ENCODE data around the gene ADGRD1. TPM values are rescaled to one million over a fixed set of nuclear protein-coding genes. Genes with fewer than 3 reads are reported as not detected.
A peak's percentile ranks its signal among the peaks of the same experiment; 100 is the strongest.
"Not testable (repeated sequence)": the region's sequence is repeated elsewhere in the genome, so short reads cannot be mapped to it uniquely, and the experiment has no call there.

ADGRD1 gene
- total and polyA plus RNA-seq, 7 donors, result 0.46 to 22.5 (median 7.2) TPM

DNA sequence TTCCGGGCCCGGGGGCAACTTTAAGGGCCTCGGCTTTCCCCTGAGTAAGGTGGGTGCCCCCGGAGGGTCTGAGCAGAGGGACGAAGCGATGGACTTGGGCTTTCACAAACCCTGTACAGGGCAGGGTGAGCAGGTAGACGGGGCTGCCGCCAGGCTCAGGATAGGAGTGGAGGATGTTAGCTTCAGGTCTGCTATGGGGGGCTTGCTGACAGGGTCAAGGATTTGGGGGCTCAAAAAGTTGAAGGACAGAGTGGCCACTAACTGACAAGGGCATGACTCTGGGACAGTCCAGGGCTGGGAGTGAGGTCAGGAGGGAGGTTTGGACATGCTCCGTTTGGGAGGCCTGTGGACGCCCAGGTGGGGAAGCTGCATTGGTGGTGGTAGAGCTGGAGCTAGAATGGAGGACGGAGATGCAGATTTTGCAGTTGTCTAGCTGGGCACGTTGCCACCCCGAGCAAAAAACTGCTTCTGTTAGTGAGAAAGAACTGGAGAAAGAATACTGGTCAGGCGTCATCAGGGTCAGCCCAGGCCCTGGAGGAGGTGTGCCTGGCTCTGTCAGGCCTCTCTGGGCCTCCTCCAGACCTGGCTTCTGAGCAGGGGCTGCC is 113.3 kb downstream of the ADGRD1 start:
- no peaks in the 10 kb centered on the region for H3K36me3 ChIP-seq
- peak overlapping the region in 2 of 4 donors; percentile 10 to 78 for H3K27ac ChIP-seq
- no peak overlapping the region for H3K4me3 ChIP-seq
- WGBS, 2 donors, result 84 to 87% methylated on average over 14 of the region's 14 CpGs
- H3K4me1 ChIP-seq, result peaks cover 0 to 30% (median 21%) of the 10 kb centered on the region in 4 donors
- DNase-seq, result peak; percentile 68
- no peaks in the 10 kb centered on the region for H3K9me3 ChIP-seq
- intact Hi-C loops (cut with DNase I), result no loop called here
- TF ChIP-seq EP300 (IDR thresholded peaks at IDR 0.05) (no peak), POLR2A (IDR thresholded peaks at IDR 0.05) (no peak), POLR2AphosphoS5 (IDR thresholded peaks at IDR 0.05) (no peak)
- TF ChIP-seq, protein P1, sequence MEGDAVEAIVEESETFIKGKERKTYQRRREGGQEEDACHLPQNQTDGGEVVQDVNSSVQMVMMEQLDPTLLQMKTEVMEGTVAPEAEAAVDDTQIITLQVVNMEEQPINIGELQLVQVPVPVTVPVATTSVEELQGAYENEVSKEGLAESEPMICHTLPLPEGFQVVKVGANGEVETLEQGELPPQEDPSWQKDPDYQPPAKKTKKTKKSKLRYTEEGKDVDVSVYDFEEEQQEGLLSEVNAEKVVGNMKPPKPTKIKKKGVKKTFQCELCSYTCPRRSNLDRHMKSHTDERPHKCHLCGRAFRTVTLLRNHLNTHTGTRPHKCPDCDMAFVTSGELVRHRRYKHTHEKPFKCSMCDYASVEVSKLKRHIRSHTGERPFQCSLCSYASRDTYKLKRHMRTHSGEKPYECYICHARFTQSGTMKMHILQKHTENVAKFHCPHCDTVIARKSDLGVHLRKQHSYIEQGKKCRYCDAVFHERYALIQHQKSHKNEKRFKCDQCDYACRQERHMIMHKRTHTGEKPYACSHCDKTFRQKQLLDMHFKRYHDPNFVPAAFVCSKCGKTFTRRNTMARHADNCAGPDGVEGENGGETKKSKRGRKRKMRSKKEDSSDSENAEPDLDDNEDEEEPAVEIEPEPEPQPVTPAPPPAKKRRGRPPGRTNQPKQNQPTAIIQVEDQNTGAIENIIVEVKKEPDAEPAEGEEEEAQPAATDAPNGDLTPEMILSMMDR (IDR thresholded peaks at IDR 0.05), result no peak
- no peaks in the 10 kb centered on the region for H3K27me3 ChIP-seq

DNA sequence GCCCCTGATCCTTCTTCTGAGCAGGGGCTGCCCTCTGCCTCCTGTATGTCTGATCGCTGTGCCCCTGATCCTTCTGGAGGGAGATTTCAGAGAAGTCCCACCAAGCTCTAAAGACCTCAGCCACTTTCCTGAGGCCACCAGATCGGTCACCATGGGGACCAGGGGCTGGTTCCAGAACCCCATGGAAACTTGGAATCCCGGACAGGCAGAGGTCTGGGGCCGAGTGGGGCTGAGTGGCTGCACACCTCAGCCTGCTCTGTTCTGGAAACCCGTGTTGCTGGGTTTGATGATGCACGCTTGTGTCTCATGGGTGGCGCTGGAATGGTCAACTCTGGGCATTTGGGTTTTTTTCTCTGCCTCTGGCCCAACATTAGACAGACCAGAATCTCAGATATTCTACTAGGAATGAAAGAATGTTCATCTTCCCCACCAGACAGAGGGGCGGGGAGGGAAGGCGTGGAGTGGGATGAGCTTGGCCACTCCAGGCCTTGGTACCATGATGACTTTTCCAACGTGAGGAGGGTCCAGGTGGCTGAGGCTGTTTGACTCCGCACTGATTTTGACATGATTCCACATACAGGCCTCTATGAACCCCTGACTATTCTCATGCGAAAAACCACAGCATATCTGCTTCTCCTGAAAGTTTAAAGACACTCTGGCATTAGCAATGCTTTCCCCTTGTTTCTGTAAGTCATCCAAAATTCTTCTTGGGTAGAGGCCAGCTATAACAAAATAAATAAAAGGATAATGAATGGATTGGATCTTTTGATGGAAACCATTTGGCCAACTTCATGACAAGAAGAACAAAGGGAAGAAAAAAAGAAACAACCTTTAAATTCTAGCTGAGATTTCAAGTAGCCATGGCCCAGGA is 114.5 kb downstream of the ADGRD1 start:
- no peaks in the 10 kb centered on the region for H3K36me3 ChIP-seq
- peak overlapping the region; percentile 31 to 79 (median 69) for H3K27ac ChIP-seq
- TF ChIP-seq EP300 (IDR thresholded peaks at IDR 0.05), result peak; percentile 13 to 79 (median 30)
- TF ChIP-seq POLR2AphosphoS5 (IDR thresholded peaks at IDR 0.05), result peak; percentile 59 to 94 (median 84)
- TF ChIP-seq POLR2A (IDR thresholded peaks at IDR 0.05), result no peak
- intact Hi-C loops (cut with DNase I), result loop anchor here (1.0 kb wide), 1 partner anchor 60 kb away; no protein-coding TSS in a partner anchor
- peak; percentile 61 for DNase-seq
- H3K9me3 ChIP-seq, result no peaks in the 10 kb centered on the region
- no peaks in the 10 kb centered on the region for H3K27me3 ChIP-seq
- WGBS, 2 donors, result 77 to 79% methylated on average over 12 of the region's 12 CpGs
- H3K4me3 ChIP-seq, result no peak overlapping the region
- peaks cover 0 to 30% (median 21%) of the 10 kb centered on the region in 4 donors for H3K4me1 ChIP-seq

DNA sequence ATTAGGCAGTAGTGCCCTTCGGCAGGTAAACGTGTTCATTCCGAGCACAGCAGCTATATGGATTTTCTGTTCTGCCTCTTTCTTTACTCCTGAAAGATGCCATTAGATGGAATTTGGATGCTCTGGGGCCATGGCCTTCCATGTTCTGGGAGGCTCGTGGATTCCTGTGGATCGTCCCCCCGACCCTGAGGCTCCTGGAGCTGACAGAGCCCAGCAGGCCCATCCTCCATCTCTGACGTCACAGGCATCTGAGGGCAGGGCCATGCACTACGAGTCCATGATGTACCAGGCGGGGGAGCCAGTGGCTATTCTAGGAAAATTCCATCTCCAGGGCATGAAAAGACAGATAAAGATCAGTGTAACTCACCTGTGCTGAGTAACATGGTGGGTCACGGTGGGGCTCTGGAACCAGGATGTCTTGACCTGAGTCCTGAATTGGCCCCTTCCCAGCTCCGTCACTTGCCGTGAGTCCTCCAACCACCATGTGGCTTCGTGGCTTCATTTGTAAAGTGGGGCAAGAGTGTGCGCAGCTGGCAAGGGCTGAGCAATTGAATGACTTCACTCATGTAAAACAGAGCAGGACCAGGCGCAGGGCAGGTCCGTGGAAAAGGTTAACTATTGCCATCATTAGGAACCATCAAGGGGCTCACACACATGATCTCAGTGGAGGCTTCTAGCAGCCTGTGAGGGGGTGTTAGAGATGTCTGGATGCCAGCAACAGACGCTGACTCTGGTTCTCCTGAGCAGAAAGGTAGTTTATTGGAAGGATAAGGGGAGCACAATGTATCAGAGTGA is 115.4 kb downstream of the ADGRD1 start:
- intact Hi-C loops (cut with DNase I), result loop anchor here (1.0 kb wide), 1 partner anchor 61 kb away; no protein-coding TSS in a partner anchor
- not testable (repeated sequence) for H3K4me3 ChIP-seq, H3K9me3 ChIP-seq, H3K36me3 ChIP-seq, H3K27me3 ChIP-seq
- TF ChIP-seq EP300 (IDR thresholded peaks at IDR 0.05) (peak in 1 of 4 donors; percentile 3), POLR2AphosphoS5 (IDR thresholded peaks at IDR 0.05) (peak in 1 of 4 donors; percentile 2)
- Histone ChIP-seq H3K27ac (peak overlapping the region; percentile 31 to 79 (median 69)), H3K4me1 (peaks cover 0 to 30% (median 21%) of the 10 kb centered on the region in 4 donors)
- 63 to 69% methylated on average over 15 of the region's 17 CpGs for WGBS, 2 donors
- DNase-seq, result peak; percentile 85

DNA sequence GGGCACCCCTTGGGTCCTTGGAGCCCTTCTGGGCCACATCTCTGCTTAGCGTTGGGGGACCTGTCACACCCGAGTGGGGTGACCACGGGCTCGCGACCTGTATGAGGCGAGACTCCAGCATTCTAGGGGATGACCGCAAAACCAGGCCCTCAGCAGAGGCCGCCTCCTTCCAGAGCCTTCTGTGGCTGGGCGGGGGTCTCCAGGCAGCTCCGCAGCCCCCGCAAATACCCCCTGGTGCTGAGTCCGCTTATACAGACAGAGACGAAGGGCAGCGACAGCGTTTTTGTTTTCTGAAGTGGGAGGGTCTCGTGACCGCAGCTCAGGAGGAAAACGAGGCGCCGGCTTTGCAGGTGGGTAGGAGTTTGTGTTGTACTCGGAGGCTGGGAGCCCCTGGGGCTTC is 116.4 kb downstream of the ADGRD1 start:
- DNase-seq, result peak; percentile 58
- intact Hi-C loops (cut with DNase I); H3K27ac ChIP-seq; H3K9me3 ChIP-seq; H3K27me3 ChIP-seq; H3K4me3 ChIP-seq; H3K36me3 ChIP-seq: not testable (repeated sequence)
- WGBS, 2 donors, result 94 to 96% methylated on average over 21 of the region's 21 CpGs
- H3K4me1 ChIP-seq, result peaks cover 0 to 30% (median 21%) of the 10 kb centered on the region in 4 donors

DNA sequence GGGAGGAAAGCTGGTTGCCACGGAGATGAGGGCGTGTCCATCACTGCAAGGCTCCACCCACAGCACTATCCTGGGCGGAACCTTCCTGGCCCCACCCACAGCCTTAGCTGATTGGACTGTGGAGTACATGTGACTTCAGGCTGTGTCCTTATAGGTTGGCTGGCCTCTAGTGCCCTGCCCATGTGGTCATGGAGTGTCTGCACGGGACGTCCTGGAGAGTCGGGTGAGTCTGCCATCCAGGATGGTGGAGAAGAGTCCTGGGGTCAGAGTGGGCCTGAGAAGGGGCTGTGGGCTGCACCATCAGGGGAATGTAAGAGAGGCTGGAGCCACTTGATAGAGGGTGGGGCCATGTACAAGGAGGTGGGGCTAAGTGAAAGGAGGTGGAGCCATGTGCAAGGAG is 117.0 kb downstream of the ADGRD1 start:
- 90 to 98% methylated on average over 4 of the region's 6 CpGs for WGBS, 2 donors
- H3K36me3 ChIP-seq; H3K27me3 ChIP-seq; H3K9me3 ChIP-seq; intact Hi-C loops (cut with DNase I); H3K27ac ChIP-seq; H3K4me3 ChIP-seq; DNase-seq: not testable (repeated sequence)
- H3K4me1 ChIP-seq, result peaks cover 0 to 30% (median 21%) of the 10 kb centered on the region in 4 donors

DNA sequence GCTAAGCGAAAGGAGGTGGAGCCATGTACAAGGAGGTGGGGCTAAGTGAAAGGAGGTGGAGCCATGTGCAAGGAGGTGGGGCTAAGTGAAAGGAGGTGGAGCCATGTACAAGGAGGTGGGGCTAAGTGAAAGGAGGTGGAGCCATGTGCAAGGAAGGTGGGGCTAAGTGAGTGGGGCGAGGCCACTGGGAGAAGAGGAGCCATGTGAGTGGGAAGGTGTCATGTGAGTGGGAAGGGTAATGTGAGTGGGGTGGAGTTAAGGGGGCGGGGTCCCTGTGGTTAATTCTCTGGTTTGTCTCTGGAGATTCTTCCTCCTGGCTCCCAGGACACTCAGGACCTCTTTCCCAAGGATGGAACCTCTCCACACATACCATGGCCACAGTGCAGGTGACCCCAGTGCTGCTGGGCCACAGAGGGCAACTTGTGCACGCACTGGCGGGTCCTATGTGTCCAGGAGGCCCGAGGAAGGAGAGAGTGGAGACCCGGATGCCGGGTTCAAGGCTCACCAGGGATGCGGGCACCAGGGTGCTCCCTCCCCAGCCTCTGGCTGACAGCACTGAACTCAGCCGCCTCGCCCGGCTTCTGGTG is 117.6 kb downstream of the ADGRD1 start:
- H3K9me3 ChIP-seq; H3K27me3 ChIP-seq; H3K36me3 ChIP-seq; intact Hi-C loops (cut with DNase I); H3K27ac ChIP-seq; H3K4me3 ChIP-seq; DNase-seq: not testable (repeated sequence)
- peaks cover 0 to 30% (median 21%) of the 10 kb centered on the region in 4 donors for H3K4me1 ChIP-seq
- 77 to 87% methylated on average over 12 of the region's 12 CpGs for WGBS, 2 donors

DNA sequence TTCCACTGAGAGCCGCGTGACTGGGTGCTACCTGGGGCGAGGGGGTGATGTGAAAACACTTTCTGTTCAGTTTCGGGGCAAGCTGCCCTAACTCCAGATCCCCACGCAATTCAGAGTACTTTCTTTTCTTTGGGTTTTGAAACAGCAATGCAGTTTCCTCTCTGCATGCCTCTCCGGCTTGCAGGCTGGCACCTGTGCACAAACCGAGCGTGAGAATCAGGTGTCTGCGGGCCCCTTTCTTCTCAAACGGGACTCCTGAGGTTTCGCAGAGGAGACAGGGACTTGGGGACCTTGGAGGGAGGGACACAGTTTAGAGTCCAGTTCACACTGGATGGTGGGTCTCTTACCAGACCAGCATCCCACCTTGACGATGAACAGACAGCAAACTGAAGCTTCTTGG is 118.2 kb downstream of the ADGRD1 start:
- H3K36me3 ChIP-seq; H3K9me3 ChIP-seq; intact Hi-C loops (cut with DNase I); H3K27ac ChIP-seq; H3K27me3 ChIP-seq; H3K4me3 ChIP-seq; DNase-seq: not testable (repeated sequence)
- 81 to 92% methylated on average over 7 to 8 of the region's 12 CpGs for WGBS, 2 donors
- H3K4me1 ChIP-seq, result peaks cover 0 to 26% (median 18%) of the 10 kb centered on the region in 4 donors
